ENCODE data around the gene EML4. TPM values are rescaled to one million over a fixed set of nuclear protein-coding genes. Genes with fewer than 3 reads are reported as not detected.

The EML4 gene, protein sequence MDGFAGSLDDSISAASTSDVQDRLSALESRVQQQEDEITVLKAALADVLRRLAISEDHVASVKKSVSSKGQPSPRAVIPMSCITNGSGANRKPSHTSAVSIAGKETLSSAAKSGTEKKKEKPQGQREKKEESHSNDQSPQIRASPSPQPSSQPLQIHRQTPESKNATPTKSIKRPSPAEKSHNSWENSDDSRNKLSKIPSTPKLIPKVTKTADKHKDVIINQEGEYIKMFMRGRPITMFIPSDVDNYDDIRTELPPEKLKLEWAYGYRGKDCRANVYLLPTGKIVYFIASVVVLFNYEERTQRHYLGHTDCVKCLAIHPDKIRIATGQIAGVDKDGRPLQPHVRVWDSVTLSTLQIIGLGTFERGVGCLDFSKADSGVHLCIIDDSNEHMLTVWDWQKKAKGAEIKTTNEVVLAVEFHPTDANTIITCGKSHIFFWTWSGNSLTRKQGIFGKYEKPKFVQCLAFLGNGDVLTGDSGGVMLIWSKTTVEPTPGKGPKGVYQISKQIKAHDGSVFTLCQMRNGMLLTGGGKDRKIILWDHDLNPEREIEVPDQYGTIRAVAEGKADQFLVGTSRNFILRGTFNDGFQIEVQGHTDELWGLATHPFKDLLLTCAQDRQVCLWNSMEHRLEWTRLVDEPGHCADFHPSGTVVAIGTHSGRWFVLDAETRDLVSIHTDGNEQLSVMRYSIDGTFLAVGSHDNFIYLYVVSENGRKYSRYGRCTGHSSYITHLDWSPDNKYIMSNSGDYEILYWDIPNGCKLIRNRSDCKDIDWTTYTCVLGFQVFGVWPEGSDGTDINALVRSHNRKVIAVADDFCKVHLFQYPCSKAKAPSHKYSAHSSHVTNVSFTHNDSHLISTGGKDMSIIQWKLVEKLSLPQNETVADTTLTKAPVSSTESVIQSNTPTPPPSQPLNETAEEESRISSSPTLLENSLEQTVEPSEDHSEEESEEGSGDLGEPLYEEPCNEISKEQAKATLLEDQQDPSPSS
- total RNA-seq: 55.8 and 56.4 TPM in 2 replicates

DNA sequence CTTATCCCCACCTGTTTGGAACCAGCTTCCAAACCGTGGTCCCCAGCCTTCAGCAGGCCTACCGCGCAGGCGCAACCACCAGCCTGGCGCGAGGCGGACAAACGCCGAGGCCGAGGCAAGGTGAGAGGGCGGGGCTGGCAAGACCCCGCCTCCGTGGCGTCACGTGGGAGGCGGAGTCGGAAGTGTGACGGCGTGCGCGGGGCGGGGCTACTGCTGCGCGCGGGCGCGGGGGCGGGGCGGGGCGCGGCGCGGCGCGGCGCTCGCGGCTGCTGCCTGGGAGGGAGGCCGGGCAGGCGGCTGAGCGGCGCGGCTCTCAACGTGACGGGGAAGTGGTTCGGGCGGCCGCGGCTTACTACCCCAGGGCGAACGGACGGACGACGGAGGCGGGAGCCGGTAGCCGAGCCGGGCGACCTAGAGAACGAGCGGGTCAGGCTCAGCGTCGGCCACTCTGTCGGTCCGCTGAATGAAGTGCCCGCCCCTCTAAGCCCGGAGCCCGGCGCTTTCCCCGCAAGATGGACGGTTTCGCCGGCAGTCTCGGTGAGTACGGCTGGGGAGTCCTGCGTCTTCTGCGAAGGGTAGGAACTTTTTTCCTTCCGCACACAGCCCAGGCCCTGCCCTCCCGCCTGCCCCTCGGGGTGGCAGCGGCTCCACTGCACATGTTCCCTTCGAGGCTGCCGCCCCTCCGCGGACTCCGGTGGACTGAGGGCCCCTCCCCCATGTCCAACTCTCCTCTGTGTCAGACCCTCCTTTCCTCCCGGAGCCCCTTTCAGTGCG lies at the start of gene EML4:
Gene EML4 (plus strand): TSS at position 254 of the 774 bp plus-strand sequence. CDS start 259 bp downstream, at position 513.

DNA sequence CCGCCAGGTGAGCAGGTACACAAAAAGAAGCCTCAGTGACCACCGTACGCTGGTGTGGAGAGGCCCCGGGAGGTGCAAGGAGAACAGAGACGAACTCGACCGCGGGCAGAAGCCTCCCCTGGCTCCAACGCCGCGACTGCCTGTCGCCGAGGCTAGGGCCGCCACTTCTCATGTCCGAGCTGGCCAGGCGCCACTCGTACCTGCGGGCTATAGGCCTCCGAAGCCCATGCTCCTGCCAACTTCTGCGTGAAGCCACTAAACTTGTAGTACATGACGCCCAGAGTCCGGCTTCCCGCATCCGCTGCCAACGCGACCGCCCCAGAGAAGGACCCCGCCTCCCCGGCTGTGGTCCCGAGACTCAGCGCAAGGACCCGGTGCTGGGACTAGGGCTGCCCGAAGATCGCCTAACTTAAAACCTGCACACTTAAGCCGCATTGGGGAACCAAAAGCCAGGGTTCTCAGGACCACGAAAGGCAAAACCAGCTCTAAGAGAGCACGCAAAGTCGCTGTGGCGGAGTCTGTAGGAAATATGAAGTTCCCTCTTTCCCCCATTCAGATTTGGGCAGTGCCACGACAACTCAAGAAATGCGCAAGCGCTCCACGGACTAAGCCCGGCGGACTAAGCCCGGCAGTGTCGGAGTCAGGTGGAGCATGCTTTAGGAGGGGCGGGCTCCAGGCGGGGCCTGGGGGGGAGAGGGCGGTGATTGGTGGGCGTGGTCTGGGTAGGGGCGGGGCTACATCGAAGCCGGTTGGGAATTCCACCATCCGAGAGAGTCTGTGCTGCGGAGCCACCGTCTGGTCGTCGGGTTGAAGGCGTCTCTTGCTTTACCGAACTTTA lies 192.0 kb downstream of the EML4 start, which contains the start of gene COX7A2L:
Gene COX7A2L (minus strand): TSS at position 328 of the 838 bp plus-strand sequence. CDS start 56 bp downstream, at position 272.

Other genes starting within 250 kb of the EML4 start
- gene PKDCC, start 121.3 kb upstream of the EML4 start, total RNA-seq: 25.1 and 64.5 TPM in 2 replicates
- 232 and 364 TPM in 2 replicates for gene COX7A2L, start 191.9 kb downstream of the EML4 start, total RNA-seq